Gastroesophageal sphincter (tissue), 4 donors: ENCODE results near the gene NEDD4. TPM values are rescaled to one million over a fixed set of nuclear protein-coding genes. Genes with fewer than 3 reads are reported as not detected.
"Not testable (repeated sequence)": the region's sequence is repeated elsewhere in the genome, so short reads cannot be mapped to it uniquely, and the experiment has no call there.

Experiments used
- ATAC-seq: fragments of 150-250 bp; one replicate; pipeline ENCODE4 v1.9.1; 2016; ENCODE audit warnings: mild to moderate bottlenecking, moderate library complexity
- H3K27ac ChIP-seq, 4 donors: fragments of 200-600 bp; sonication (generic) in 3 of 4; 1 replicate in 3 of 4; 2 replicates in 1 of 4; pipeline ENCODE4 v1.5.1; 2016 to 2019
- H3K27me3 ChIP-seq: fragments of 200-600 bp; sonication (generic); one replicate; pipeline ENCODE4 v1.5.1; 2019
- H3K36me3 ChIP-seq, 2 donors: fragments of 200-600 bp; sonication (generic); one replicate each; pipeline ENCODE4 v1.5.1; 2019; ENCODE audit warnings: control low read depth in 1 of 2
- H3K4me1 ChIP-seq, 3 donors: fragments of 200-600 bp; sonication (generic); 1 replicate in 2 of 3; 2 replicates in 1 of 3; pipeline ENCODE4 v1.5.1; 2016 to 2019; ENCODE audit warnings: control low read depth in 2 of 3
- H3K4me3 ChIP-seq, 2 donors: fragments of 200-600 bp; sonication (generic); one replicate each; pipeline ENCODE4 v1.5.1; 2019; ENCODE audit warnings: mild to moderate bottlenecking in 1 of 2, moderate library complexity in 1 of 2
- H3K9me3 ChIP-seq, 3 donors: fragments of 200-600 bp; sonication (generic); one replicate each; pipeline ENCODE4 v1.5.1; 2017 to 2019; ENCODE audit warnings: control low read depth in 2 of 3
- CTCF ChIP-seq, 4 experiments: fragments of 200-600 bp in 2 of 4; fragments of 450-650 bp in 2 of 4; sonication (generic) in 1 of 4; IDR thresholded peaks; one replicate each; pipeline ENCODE4 v1.5.1; 2017 to 2019; ENCODE audit warnings: antibody characterized with exemption in 4 of 4, mild to moderate bottlenecking in 2 of 4, moderate library complexity in 2 of 4
- EP300 ChIP-seq: sonication (generic); formaldehyde crosslinking; IDR thresholded peaks from one replicate; pipeline ENCODE4 v1.6.1; 2017; ENCODE audit warnings: antibody characterized with exemption, mild to moderate bottlenecking
- POLR2A ChIP-seq, 2 donors: fragments of 450-650 bp; IDR thresholded peaks; one replicate each; pipeline ENCODE4 v1.6.1; 2017; ENCODE audit warnings: antibody characterized with exemption in 2 of 2, mild to moderate bottlenecking in 2 of 2, moderate library complexity in 1 of 2
- POLR2AphosphoS5 ChIP-seq: sonication (generic); formaldehyde crosslinking; IDR thresholded peaks from one replicate; pipeline ENCODE4 v1.6.1; 2017; ENCODE audit warnings: antibody characterized with exemption
- WGBS, 2 donors: methylation state at CpG; one replicate each; pipeline ENCODE4 v1.1.5; 2018; ENCODE audit warnings: low coverage in 1 of 2; 5-methylcytosine and 5-hydroxymethylcytosine counted together
- total RNA-seq, 4 donors: library from RNA; depleted of rRNA; stranded (reverse); fragments of >200 nt; gene quantifications; one replicate each; pipeline ENCODE4 v1.1.0, GENCODE V29; 2016

NEDD4 gene
- total RNA-seq, 4 donors from 2014 or later: 26.8 to 43.9 (median 40.0) TPM

GRCh38 chr15:55859681-55860080 is 133.7 kb downstream of the NEDD4 start:
- 86 to 100% methylated on average over 1 of the region's 1 CpG for WGBS, 2 donors
- H3K36me3 ChIP-seq: peaks cover 0 to 63% of the 10 kb centered on the region in 2 donors

GRCh38 chr15:55858661-55859060 is 134.8 kb downstream of the NEDD4 start:
- H3K9me3 ChIP-seq: no peaks in the 10 kb centered on the region
- H3K27ac ChIP-seq: no peak overlapping the region
- 69 to 71% methylated on average over 4 of the region's 4 CpGs for WGBS, 2 donors
- no peak overlapping the region for H3K4me3 ChIP-seq
- no peaks in the 10 kb centered on the region for H3K4me1 ChIP-seq
- no peaks in the 10 kb centered on the region for H3K27me3 ChIP-seq
- peaks cover 0 to 70% of the 10 kb centered on the region in 2 donors for H3K36me3 ChIP-seq
- ATAC-seq: no peak
- TF ChIP-seq EP300 (no peak), POLR2A (IDR thresholded peaks at IDR 0.05) (no peak), POLR2AphosphoS5 (no peak), CTCF (IDR thresholded peaks at IDR 0.05) (no peak)

More at GRCh38 chr15:55859681-55860080, 133.7 kb downstream of the NEDD4 start:
- Histone ChIP-seq H3K27ac (no peak overlapping the region), H3K27me3 (no peaks in the 10 kb centered on the region), H3K4me3 (no peak overlapping the region), H3K9me3 (no peaks in the 10 kb centered on the region), H3K4me1 (no peaks in the 10 kb centered on the region)
- TF ChIP-seq POLR2A (IDR thresholded peaks at IDR 0.05) (no peak), POLR2AphosphoS5 (no peak), EP300 (no peak), CTCF (IDR thresholded peaks at IDR 0.05) (no peak)
- ATAC-seq: no peak

GRCh38 chr15:55856506-55857164 is 136.8 kb downstream of the NEDD4 start:
- TF ChIP-seq EP300 (no peak), POLR2A (IDR thresholded peaks at IDR 0.05) (no peak), CTCF (IDR thresholded peaks at IDR 0.05) (no peak), POLR2AphosphoS5 (no peak)
- peaks cover 0 to 69% of the 10 kb centered on the region in 2 donors for H3K36me3 ChIP-seq
- H3K4me3 ChIP-seq: no peak overlapping the region
- no peak for ATAC-seq
- H3K4me1 ChIP-seq: no peaks in the 10 kb centered on the region
- no peaks in the 10 kb centered on the region for H3K9me3 ChIP-seq
- no peaks in the 10 kb centered on the region for H3K27me3 ChIP-seq
- WGBS, 2 donors: 71 to 75% methylated on average over 4 of the region's 4 CpGs
- no peak overlapping the region for H3K27ac ChIP-seq

- TF ChIP-seq POLR2AphosphoS5 (no peak), POLR2A (IDR thresholded peaks at IDR 0.05) (no peak), CTCF (IDR thresholded peaks at IDR 0.05) (no peak), EP300 (no peak)
- no peak overlapping the region for H3K4me3 ChIP-seq
- no peak for ATAC-seq
- no peaks in the 10 kb centered on the region for H3K9me3 ChIP-seq
- H3K27me3 ChIP-seq: no peaks in the 10 kb centered on the region
- peaks cover 0 to 68% of the 10 kb centered on the region in 2 donors for H3K36me3 ChIP-seq
- H3K27ac ChIP-seq: no peak overlapping the region
- no peaks in the 10 kb centered on the region for H3K4me1 ChIP-seq
- WGBS, 2 donors: 86 to 87% methylated on average over 4 of the region's 4 CpGs
These were observed 140.3 kb downstream of the NEDD4 start for GRCh38 chr15:55853134-55853533.

- Histone ChIP-seq H3K9me3 (no peaks in the 10 kb centered on the region), H3K4me1 (no peaks in the 10 kb centered on the region), H3K36me3 (peaks cover 0 to 42% of the 10 kb centered on the region in 2 donors), H3K27ac (no peak overlapping the region), H3K4me3 (no peak overlapping the region), H3K27me3 (no peaks in the 10 kb centered on the region)
- TF ChIP-seq POLR2AphosphoS5 (no peak), CTCF (IDR thresholded peaks at IDR 0.05) (peak; percentile 82 to 91 (median 84))
- ATAC-seq: peak; percentile 19
- WGBS, 2 donors: 28 to 35% methylated on average over 4 to 5 of the region's 5 CpGs
These were observed 147.2 kb downstream of the NEDD4 start for GRCh38 chr15:55846116-55846707.

- H3K36me3 ChIP-seq: peaks cover 0 to 50% of the 10 kb centered on the region in 2 donors
- 95 to 100% methylated on average over 4 of the region's 4 CpGs for WGBS, 2 donors
- H3K4me1 ChIP-seq, H3K27me3 ChIP-seq, H3K4me3 ChIP-seq, ATAC-seq, H3K27ac ChIP-seq, H3K9me3 ChIP-seq: not testable (repeated sequence)
These were observed 150.5 kb downstream of the NEDD4 start for GRCh38 chr15:55842897-55843296.
